ENCODE data around the gene IGFBP7. TPM values are rescaled to one million over a fixed set of nuclear protein-coding genes. Genes with fewer than 3 reads are reported as not detected.

IGFBP7 gene
- total RNA-seq, 8 experiments from 2014 or later = 0.58 to 255 (median 49.7) TPM

GRCh38 chr4:57102050-57102624 lies 8.0 kb downstream of the IGFBP7 start:
- H3K27ac ChIP-seq = no peak overlapping the region

GRCh38 chr4:57100979-57101651 lies 9.1 kb downstream of the IGFBP7 start:
- in situ Hi-C loops (cut with MboI; ENCODE audit: low pct_unique_long_range_greater_than_20kb in 2 of 9, low sequenced_read_pairs in 9 of 9, unreplicated experiment in 9 of 9) = no loop called here
- Histone ChIP-seq H3K4me3 (no peak overlapping the region), H3K4me1 (replicated peaks in 1 of 2) (peaks cover 13 to 17% of the 10 kb centered on the region in 2 donors), H3K27ac (no peak overlapping the region)
- peak in 3 of 8 experiments; percentile 4 to 16 (median 6) for ATAC-seq (replicated peaks in 6 of 8)
- WGBS, 10 experiments = 20 to 76% (median 48%) methylated on average over 1 to 4 of the region's 4 CpGs; no CpG with 5 or more reads in 1 of the 10 experiments

More at GRCh38 chr4:57102050-57102624, 8.0 kb downstream of the IGFBP7 start:
- 0 to 76% (median 43%) methylated on average over 1 to 4 of the region's 4 CpGs; no CpG with 5 or more reads in 1 of the 10 experiments for WGBS, 10 experiments
- peaks cover 13 to 17% of the 10 kb centered on the region in 2 donors for H3K4me1 ChIP-seq (replicated peaks in 1 of 2)
- in situ Hi-C loops (cut with MboI; ENCODE audit: low pct_unique_long_range_greater_than_20kb in 2 of 9, low sequenced_read_pairs in 9 of 9, unreplicated experiment in 9 of 9) = no loop called here
- peak; percentile 32 to 80 (median 60) for ATAC-seq (replicated peaks in 6 of 8)
- H3K4me3 ChIP-seq = no peak overlapping the region

DNA sequence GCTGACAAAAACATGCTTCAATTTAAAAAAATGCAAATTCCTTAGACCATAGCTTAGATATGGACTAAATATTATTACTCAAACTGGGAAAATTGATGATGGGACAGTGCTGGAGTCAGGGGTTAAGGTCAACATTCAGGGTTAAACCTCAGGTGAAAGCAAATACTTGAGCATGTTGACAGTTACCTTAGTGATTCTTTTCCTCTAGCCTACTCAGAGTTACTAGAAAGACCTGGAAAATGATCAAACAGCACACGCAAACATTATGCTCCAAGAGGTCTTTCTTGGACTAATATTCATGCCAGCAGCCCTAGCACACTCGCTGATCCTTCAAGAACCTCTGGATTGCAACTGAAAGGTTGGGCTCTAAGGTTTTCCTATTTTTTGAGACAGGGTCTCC lies 10.8 kb downstream of the IGFBP7 start:
- 80 to 100% (median 95%) methylated on average over 1 to 2 of the region's 2 CpGs; no CpG with 5 or more reads in 2 of the 10 experiments for WGBS, 10 experiments
- Histone ChIP-seq H3K4me1 (replicated peaks in 1 of 2) (peaks cover 13 to 17% of the 10 kb centered on the region in 2 donors), H3K27ac (no peak overlapping the region), H3K4me3 (no peak overlapping the region)
- no peak for ATAC-seq (replicated peaks in 6 of 8)
- in situ Hi-C loops (cut with MboI; ENCODE audit: low pct_unique_long_range_greater_than_20kb in 2 of 9, low sequenced_read_pairs in 9 of 9, unreplicated experiment in 9 of 9) = no loop called here

- peak in 1 of 8 experiments; percentile 5 for ATAC-seq (replicated peaks in 6 of 8)
- Histone ChIP-seq H3K27ac (no peak overlapping the region), H3K4me3 (no peak overlapping the region), H3K4me1 (replicated peaks in 1 of 2) (peaks cover 13 to 17% of the 10 kb centered on the region in 2 donors)
- in situ Hi-C loops (cut with MboI; ENCODE audit: low pct_unique_long_range_greater_than_20kb in 2 of 9, low sequenced_read_pairs in 9 of 9, unreplicated experiment in 9 of 9) = no loop called here
Observed at GRCh38 chr4:57098941-57099340, 11.2 kb downstream of the IGFBP7 start.

DNA sequence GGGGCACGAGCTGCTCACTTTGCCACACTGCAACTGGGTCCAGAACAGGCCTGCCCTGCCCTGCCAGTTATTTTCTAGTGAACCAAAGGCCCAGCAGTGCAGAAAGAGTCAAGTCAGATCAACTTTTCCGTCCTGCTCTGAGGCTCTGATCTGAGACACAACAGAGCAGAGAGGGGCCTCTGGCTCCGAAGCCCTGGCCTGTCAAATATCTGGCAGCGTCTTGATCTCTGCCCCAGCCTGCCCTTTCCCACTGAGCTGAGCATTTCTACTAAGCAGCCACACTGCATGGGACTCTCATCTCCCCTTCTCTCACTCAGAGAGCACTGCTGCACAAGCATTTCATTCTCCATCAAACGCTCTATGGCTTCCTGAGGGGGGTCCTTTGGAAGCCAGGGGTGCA lies 11.8 kb downstream of the IGFBP7 start:
- 38 to 67% (median 61%) methylated on average over 1 to 5 of the region's 5 CpGs; no CpG with 5 or more reads in 4 of the 10 experiments for WGBS, 10 experiments
- no peak for ATAC-seq (replicated peaks in 6 of 8)
- in situ Hi-C loops (cut with MboI; ENCODE audit: low pct_unique_long_range_greater_than_20kb in 2 of 9, low sequenced_read_pairs in 9 of 9, unreplicated experiment in 9 of 9) = no loop called here
- Histone ChIP-seq H3K27ac (no peak overlapping the region), H3K4me3 (no peak overlapping the region), H3K4me1 (replicated peaks in 1 of 2) (peaks cover 13 to 17% of the 10 kb centered on the region in 2 donors)

DNA sequence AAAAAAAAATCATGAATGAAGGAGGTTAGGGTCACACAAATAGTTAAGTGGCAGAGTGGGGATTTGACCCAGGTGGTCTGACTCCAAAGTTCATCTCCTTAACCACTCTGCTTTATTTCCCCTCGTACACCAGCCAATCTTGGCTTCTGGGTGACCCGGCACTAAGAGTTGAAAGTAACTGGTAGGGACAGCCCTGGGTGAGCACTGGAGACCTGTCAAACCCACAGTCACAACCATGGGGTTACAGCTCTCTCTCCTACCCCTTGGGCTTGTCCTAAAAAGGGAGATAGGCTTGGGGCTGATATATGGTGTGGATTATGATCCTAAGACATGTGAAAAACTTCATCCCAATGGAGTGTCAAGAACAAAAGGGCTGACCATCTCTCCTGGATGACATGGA lies 12.5 kb downstream of the IGFBP7 start:
- in situ Hi-C loops (cut with MboI; ENCODE audit: low pct_unique_long_range_greater_than_20kb in 2 of 9, low sequenced_read_pairs in 9 of 9, unreplicated experiment in 9 of 9) = no loop called here
- Histone ChIP-seq H3K27ac (no peak overlapping the region), H3K4me3 (no peak overlapping the region), H3K4me1 (replicated peaks in 1 of 2) (peaks cover 11 to 12% of the 10 kb centered on the region in 2 donors)
- 82 to 100% (median 100%) methylated on average over 1 to 2 of the region's 2 CpGs; no CpG with 5 or more reads in 4 of the 10 experiments for WGBS, 10 experiments
- no peak for ATAC-seq (replicated peaks in 6 of 8)

DNA sequence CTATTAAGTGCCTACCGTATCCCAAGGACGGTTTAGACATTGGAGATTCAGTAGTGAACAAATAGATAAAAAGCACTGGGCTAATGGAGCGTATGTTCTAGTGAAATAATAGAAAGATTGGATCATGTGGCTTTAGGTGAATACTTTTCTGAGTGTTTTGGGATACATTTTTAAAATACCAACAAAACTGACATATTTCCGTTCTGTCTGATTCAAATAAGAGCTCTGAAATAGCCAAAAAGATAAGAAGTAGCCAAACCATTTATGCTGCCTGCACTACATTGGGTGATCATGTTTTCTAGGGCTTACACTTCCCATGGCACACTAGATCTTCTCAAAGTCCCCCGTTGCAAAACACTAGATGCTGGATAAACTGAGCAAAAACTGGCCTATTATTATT lies 14.2 kb downstream of the IGFBP7 start:
- peaks cover 0 to 4% of the 10 kb centered on the region in 2 donors for H3K4me1 ChIP-seq (replicated peaks in 1 of 2)
- in situ Hi-C loops (cut with MboI; ENCODE audit: low pct_unique_long_range_greater_than_20kb in 2 of 9, low sequenced_read_pairs in 9 of 9, unreplicated experiment in 9 of 9) = no loop called here
- H3K27ac ChIP-seq = no peak overlapping the region
- no peak overlapping the region for H3K4me3 ChIP-seq
- ATAC-seq (replicated peaks in 6 of 8) = no peak
- WGBS, 10 experiments = 57 to 100% (median 78%) methylated on average over 1 to 5 of the region's 5 CpGs

DNA sequence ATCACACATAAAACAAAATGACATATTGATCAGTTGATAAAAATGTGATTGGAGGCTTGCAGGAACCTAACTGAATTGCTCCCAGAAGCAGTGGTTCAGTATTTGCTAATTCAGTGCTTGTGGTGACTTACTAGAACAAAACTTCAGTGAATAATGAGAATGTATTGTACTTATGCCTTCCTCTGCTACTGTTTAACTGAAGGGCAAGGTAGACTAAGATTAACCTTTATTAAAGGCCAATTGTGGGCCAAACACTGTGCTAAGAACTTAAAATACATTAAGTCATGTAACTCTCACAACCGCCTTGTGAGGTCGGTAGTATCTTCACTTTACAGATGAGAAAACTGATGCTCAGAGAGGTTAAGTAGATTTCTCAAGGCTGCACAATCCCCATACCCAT lies 14.9 kb downstream of the IGFBP7 start:
- no peak for ATAC-seq (replicated peaks in 6 of 8)
- in situ Hi-C loops (cut with MboI; ENCODE audit: low pct_unique_long_range_greater_than_20kb in 2 of 9, low sequenced_read_pairs in 9 of 9, unreplicated experiment in 9 of 9) = no loop called here
- H3K27ac ChIP-seq = no peak overlapping the region

DNA sequence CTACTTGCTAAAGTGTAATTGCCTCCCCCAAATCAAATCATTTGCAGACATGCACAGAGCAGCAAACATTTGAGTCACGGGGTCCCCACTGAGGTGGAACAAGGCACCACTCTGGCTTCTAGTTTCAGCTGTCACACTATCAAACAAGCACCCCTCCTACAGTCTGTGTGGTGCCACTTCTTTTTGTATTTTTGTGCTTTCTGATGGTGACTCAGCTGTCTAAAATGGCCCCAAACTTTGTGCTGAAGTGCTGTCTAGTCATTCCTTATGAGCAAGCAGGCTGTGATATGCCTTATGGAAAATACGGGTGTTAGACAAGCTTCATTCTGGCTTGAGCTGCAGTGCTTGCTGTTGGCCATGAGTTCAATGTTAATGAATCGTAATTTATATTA lies 15.4 kb downstream of the IGFBP7 start:
- in situ Hi-C loops (cut with MboI; ENCODE audit: low pct_unique_long_range_greater_than_20kb in 2 of 9, low sequenced_read_pairs in 9 of 9, unreplicated experiment in 9 of 9) = no loop called here
- Histone ChIP-seq H3K4me1 (replicated peaks in 1 of 2) (peaks cover 0 to 4% of the 10 kb centered on the region in 2 donors), H3K4me3 (no peak overlapping the region), H3K27ac (no peak overlapping the region)
- peak in 3 of 8 experiments; percentile 15 to 47 (median 38) for ATAC-seq (replicated peaks in 6 of 8)
- WGBS, 10 experiments = 0 to 100% (median 75%) methylated on average over 1 to 3 of the region's 3 CpGs; no CpG with 5 or more reads in 2 of the 10 experiments

More for the DNA sequence above, 14.9 kb downstream of the IGFBP7 start:
- 60 to 100% (median 100%) methylated on average over 1 to 2 of the region's 2 CpGs; no CpG with 5 or more reads in 3 of the 10 experiments for WGBS, 10 experiments
- H3K4me3 ChIP-seq = no peak overlapping the region
- peaks cover 0 to 4% of the 10 kb centered on the region in 2 donors for H3K4me1 ChIP-seq (replicated peaks in 1 of 2)

GRCh38 chr4:57093845-57094831 lies 16.0 kb downstream of the IGFBP7 start:
- Histone ChIP-seq H3K27ac (no peak overlapping the region), H3K4me1 (replicated peaks in 1 of 2) (peaks cover 0 to 4% of the 10 kb centered on the region in 2 donors), H3K4me3 (no peak overlapping the region)
- peak in 3 of 8 experiments; percentile 73 to 78 (median 74) for ATAC-seq (replicated peaks in 6 of 8)
- WGBS, 10 experiments = 0 to 100% (median 49%) methylated on average over 1 to 6 of the region's 6 CpGs; no CpG with 5 or more reads in 2 of the 10 experiments
- in situ Hi-C loops (cut with MboI; ENCODE audit: low pct_unique_long_range_greater_than_20kb in 2 of 9, low sequenced_read_pairs in 9 of 9, unreplicated experiment in 9 of 9) = no loop called here

DNA sequence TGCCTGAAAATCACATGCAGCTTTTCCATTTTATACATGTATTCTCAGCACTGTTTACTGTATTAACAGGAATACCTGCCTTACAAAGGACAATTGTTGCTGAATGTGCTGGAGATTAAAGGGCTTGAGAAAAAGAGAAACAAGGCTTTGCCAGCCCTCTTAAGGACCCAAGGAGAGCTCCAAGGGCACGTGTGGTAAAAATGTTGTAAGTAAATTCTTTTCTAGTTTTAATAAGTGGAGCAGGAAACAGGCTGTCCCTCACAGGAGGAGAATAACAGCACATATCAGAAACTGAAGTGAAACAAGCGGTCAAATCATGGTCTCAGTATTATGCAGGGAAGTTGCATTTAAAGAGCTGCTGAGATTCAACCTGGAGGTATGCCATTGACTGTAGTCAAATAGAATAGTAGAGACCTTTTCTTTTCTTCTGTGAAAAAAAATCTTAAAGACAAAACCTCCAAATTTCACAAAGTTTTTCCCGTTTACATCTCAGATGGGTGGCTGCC lies 18.5 kb downstream of the IGFBP7 start:
- in situ Hi-C loops (cut with MboI; ENCODE audit: low pct_unique_long_range_greater_than_20kb in 2 of 9, low sequenced_read_pairs in 9 of 9, unreplicated experiment in 9 of 9) = no loop called here
- Histone ChIP-seq H3K4me1 (replicated peaks in 1 of 2) (peaks cover 0 to 4% of the 10 kb centered on the region in 2 donors), H3K4me3 (no peak overlapping the region), H3K27ac (no peak overlapping the region)
- no peak for ATAC-seq (replicated peaks in 6 of 8)
- 20 to 77% (median 50%) methylated on average over 1 to 3 of the region's 3 CpGs; no CpG with 5 or more reads in 3 of the 10 experiments for whole genome bisulfite sequencing, 10 experiments

GRCh38 chr4:57090079-57090478 lies 20.1 kb downstream of the IGFBP7 start:
- in situ Hi-C loops (cut with MboI; ENCODE audit: low pct_unique_long_range_greater_than_20kb in 2 of 9, low sequenced_read_pairs in 9 of 9, unreplicated experiment in 9 of 9) = no loop called here
- 94 to 100% (median 100%) methylated on average over 2 to 3 of the region's 3 CpGs; no CpG with 5 or more reads in 1 of the 10 experiments for WGBS, 10 experiments
- Histone ChIP-seq H3K4me1 (replicated peaks in 1 of 2) (peaks cover 0 to 4% of the 10 kb centered on the region in 2 donors), H3K27ac (no peak overlapping the region), H3K4me3 (no peak overlapping the region)
- no peak for ATAC-seq (replicated peaks in 6 of 8)
